HG03521 (cell line): ENCODE data around the gene SGF29.
"Not testable (repeated sequence)": the region's sequence is repeated elsewhere in the genome, so short reads cannot be mapped to it uniquely, and the experiment has no call there.

Source experiments
- ATAC-seq: cut with Tn5 transposase; IDR thresholded peaks from one replicate; pipeline ENCODE4 v1.9.1; 2021; ENCODE audit warnings: mild to moderate bottlenecking, moderate library complexity; ENCODE audit not compliant: unreplicated experiment

The SGF29 gene

DNA sequence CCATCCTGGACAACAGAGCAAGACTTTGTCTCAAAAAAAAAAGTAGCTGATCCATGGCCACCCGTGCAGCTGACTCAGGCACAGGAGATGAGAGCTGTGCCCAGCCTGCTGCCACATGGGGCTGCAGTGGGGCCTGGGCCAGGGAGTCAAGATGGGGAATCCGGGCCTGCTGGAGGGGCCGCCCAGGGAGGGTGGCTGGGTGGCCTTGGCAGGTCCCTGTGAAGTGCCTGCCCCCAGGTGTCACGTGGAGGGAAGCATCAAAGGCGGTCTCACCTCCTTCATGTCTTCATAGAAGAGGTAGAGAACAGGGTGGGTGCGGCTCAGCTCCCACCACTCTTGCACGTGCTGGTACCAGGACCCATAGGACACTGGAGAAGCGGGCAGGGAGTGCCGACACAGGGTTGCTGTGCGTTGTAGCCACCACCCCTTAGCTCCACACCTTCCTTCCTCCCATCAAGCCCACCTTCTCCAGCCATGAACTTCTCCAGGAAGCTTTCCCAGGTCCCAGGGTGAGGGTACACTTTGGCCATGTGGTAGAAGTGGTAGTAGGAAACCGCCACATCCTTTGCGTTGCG is 39.3 kb downstream of the SGF29 start:
- no peak for ATAC-seq

DNA sequence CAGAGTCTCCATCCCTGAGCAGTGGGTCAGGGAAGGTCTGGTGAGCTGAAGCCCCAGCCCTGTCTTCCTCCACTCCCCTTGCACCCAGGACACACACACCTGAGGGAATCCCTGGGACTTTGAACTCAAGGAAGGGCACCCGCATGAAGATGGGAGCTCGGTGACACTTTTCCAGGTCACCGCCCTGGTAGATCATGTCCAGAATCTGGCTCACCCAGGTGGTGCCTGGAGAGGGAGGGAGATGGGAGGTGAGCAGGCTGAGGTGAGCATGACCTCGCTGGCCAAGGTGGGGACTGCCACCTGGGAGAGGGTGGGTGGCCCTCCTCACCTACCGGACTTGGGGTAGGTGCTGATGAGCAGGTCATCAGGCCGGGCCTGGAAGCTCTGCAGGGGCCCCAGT is 41.7 kb downstream of the SGF29 start:
- not testable (repeated sequence) for ATAC-seq

GRCh38 chr16:28596115-28596630 is 42.5 kb downstream of the SGF29 start:
- no peak for ATAC-seq

DNA sequence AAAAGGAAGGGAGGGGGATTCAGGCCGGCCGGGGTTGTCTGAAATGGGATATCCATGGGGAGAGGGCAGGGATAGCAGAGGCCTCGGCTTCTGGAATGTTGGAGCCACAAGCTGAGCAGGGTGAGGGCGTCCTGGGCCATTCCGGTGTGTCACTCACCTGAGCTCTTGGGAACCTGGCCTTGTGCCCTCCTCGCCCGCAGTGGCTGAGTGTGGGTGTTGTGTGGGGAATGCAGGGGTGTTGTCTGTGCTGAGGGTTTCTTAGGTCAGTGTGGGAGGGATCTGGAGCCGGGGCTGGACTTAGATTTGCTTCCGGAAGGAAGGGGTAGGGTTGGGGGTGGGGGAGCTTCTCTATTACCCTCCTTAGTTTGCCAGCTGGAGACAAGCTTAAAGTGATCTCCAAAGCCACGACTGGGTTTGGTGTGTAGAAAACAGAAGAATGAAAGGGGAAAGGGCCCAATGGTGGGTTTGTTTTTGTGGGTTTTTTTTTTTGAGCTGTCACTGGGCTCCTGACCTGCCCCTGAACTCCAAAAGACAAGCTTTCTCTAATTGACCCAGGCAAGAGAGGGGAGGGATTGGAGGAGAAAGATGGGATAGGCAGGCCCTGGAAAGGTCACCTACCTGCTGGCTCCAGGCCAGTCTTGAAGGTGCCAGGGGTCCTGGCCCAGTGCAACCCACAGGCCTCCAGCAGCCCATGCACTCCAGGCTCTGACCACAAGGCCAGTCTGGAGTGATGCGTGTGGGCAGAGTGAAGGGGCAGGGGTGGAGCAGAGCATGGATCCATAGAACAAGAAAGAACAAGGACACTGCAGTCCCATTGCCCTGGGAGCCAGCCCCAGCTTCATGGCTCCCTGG is 43.3 kb downstream of the SGF29 start, which contains the start of gene SULT1A2:
TSS of gene SULT1A2 (minus strand) at position 211 of the 852 bp plus-strand sequence. CDS start 1,120 bp downstream, outside the sequence.
- ATAC-seq, result no peak

GRCh38 chr16:28597692-28598261 is 44.1 kb downstream of the SGF29 start:
- ATAC-seq, result no peak

- not testable (repeated sequence) for ATAC-seq
Measured at GRCh38 chr16:28599377-28600285, 45.9 kb downstream of the SGF29 start.

DNA sequence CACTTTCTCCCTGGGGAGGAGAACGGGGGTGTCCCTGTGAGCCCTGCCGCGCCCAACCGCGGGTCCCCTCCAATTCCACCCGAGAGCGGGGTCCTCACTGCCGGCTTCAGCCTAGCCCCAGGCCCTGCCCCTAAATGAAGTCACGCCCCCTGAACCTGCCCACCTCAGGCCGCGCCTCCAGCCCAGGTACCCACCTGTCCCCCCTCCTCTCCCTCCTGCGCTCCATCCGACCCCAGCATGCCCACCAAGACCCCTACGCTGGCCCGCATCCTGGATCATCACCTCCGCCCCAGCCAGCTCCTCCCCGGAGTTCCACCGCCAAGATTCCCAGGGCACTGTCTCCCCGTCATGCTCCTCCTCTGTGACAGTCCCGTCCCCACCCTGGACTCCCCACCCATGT is 47.2 kb downstream of the SGF29 start:
- not testable (repeated sequence) for ATAC-seq

DNA sequence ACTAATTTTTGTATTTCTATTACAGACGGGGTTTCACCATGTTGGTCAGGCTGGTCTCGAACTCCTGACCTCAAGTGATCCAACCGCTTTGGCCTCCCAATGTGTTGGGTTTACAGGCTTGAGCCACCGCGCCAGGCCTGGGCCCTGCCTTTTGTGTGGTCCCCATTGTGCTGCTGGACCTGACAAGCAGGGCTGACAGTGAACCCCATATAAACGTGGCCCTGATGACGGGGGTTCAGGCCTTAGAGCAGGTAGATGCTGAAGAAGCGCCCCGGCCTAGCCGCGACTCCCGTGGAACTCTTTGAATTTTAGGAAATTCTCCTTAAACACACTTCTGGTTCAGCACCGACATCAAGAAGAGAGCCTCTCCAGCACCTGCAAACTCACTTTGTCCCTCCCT is 47.9 kb downstream of the SGF29 start:
- ATAC-seq, result not testable (repeated sequence)

GRCh38 chr16:28602062-28602461 is 48.3 kb downstream of the SGF29 start:
- ATAC-seq, result not testable (repeated sequence)

- no peak for ATAC-seq
Measured at GRCh38 chr16:28602529-28602928, 48.8 kb downstream of the SGF29 start.

GRCh38 chr16:28603381-28604185 is 49.9 kb downstream of the SGF29 start:
- ATAC-seq, result no peak

DNA sequence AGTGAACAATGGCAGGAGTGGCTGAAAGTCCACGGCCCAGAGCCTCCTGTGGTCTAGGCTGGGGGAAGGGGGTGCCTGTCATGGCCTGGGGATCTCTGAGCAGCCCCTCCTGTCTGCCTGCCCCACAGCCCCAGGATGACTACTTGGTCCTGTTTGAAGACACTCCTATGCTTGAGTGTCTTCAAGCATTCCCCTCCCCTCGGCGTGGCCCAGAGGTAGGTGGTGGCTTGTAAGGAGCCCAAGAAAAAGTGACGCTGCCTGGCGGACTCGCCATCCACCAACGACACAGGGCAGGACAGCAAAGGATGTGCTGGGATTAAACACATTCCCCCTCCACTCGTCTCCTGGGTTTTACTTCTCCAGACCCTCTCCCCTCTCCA is 50.5 kb downstream of the SGF29 start:
- no peak for ATAC-seq

GRCh38 chr16:28606291-28607115 is 52.8 kb downstream of the SGF29 start:
- no peak for ATAC-seq

DNA sequence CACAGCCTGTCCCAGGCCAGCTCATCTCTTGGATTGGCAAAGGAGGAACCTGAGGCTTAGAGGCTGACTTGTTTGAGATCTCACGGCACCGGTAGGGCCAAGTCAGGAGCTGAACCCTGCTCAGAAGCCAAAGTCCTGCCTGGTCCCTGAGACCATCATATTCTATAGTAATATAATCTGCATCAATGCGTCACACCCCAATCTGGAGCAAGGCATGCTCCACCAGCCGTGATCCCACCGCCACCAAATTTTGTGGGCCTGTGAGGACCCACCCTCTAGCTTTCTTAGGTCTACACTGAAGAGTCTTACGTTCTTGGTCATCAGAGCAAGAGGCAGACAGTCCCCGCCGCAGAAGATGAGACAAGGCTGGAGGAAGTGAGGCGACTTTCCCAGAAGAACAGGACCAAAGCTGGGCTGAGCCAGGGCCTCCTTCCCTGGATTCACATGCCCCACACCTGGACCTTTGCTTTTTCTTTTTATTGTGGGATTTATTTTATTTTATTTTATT is 53.5 kb downstream of the SGF29 start:
- no peak for ATAC-seq

DNA sequence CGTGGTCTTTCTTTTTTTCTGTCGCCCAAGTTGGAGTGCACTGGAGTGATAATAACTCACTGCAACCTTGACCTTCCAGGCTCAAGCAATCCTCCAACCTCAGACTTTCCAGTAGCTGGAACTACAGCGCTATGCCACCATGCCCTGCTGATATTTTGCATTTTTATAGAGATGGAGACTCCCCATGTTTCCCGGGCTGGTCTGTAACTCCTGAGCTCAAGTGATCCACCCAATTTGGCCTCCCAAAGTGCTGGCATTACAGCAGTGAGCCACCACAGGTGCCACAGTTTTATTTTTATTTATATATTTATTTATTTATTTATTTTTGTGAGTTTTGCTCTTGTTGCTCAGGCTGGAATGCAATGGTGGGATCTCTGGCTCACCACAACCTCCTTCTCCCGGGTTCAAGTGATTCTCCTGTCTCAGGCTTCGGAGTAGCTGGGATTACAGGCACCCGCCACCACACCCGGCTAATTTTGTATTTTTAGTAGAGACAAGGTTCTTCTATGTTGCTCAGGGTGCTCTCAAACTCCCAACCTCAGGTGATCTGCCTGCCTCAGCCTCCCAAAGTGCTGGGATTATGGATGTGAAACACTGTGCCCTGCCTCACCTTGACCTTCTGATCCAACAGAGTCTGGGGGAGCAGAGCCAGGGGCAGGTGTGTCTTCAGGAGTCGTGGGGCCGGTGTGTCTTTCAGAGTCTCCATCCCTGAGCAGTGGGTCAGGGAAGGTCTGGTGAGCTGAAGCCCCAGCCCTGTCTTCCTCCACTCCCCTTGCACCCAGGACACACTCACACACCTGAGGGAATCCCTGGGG is 54.2 kb downstream of the SGF29 start:
- ATAC-seq, result not testable (repeated sequence)

- ATAC-seq, result not testable (repeated sequence)
Measured at GRCh38 chr16:28608496-28608808, 54.7 kb downstream of the SGF29 start.

DNA sequence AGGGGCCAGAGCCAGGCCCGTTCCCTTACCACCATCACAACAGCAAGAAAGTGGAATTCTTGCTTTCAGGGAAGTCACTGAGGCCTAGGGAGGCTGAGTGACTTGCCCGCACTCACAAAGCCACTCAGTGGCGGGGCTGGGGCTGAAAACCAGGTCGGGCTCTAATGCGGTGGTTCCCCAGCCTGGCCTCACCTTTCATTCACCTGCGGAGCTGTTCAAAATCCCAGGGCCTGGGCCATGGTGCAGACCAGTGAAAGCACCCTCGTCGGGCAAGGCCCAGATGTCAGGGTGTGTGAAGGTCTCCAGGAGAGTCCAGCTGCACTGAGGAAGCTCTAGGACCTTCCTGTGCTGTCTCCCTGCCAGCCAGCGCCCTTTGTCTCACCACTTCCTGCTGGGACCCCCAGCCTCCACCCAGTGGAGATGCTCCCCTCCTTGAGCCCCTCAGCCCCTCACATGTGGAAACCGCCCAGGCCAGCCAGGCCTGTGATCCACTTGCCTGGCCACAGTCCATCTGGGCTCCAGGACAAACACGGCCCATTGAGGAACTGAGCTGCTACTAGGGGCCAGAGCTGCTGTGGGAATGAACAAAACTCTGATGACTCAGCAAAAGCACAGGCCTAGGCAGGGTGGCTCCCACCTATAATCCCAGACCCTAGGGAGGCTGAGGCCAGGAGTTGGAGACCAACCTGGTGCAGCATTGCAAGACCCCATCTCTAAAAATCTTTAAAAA is 55.3 kb downstream of the SGF29 start:
- ATAC-seq, result not testable (repeated sequence)
